Measurements from ENCODE around the gene ATP5IF1.
A peak's percentile ranks its signal among the peaks of the same experiment; 100 is the strongest.

Gene ATP5IF1

GRCh38 chr1:28233264-28233606, 2.7 kb upstream of the ATP5IF1 start:
- H3K27ac ChIP-seq = peak overlapping the region; percentile 85
- ChIA-PET CTCF (interaction anchor here (0.7 to 2.4 kb wide), 2 partner anchors 16 to 1715 kb away, joined by 4 to 12 read pairs; no protein-coding TSS in a partner anchor), POLR2A (ENCODE audit: low non-redundant PET) (no interaction called here)
- no peak for TF ChIP-seq CTCF (conservative IDR thresholded peaks at IDR 0.05; ENCODE audit: low read depth)
- DNase-seq (ENCODE audit: low spot score) = no peak

GRCh38 chr1:28236656-28237322, 865 bp downstream of the ATP5IF1 start:
- peak overlapping the region; percentile 85 for H3K27ac ChIP-seq
- no peak for TF ChIP-seq CTCF (conservative IDR thresholded peaks at IDR 0.05; ENCODE audit: low read depth)
- no peak for DNase-seq (ENCODE audit: low spot score)
- POLR2A ChIA-PET (ENCODE audit: low non-redundant PET) = interaction anchor here (0.6 kb wide), 2 partner anchors 91 to 728 kb away, joined by 3 read pairs; no protein-coding TSS in a partner anchor
- CTCF ChIA-PET = no interaction called here

GRCh38 chr1:28239004-28239403, 3.1 kb downstream of the ATP5IF1 start:
- CTCF ChIA-PET = interaction anchor here (0.7 kb wide), 1 partner anchor 29 kb away, joined by 3 read pairs; no protein-coding TSS in a partner anchor
- no peak for TF ChIP-seq CTCF (conservative IDR thresholded peaks at IDR 0.05; ENCODE audit: low read depth)
- POLR2A ChIA-PET (ENCODE audit: low non-redundant PET) = interaction anchor here (0.6 kb wide), 1 partner anchor 127 kb away, joined by 6 read pairs; no protein-coding TSS in a partner anchor
- DNase-seq (ENCODE audit: low spot score) = no peak
- H3K27ac ChIP-seq = 0 out of 2 replicates have a peak overlapping the region, but pooled peaks have one; percentile 81

GRCh38 chr1:28240024-28240423, 4.1 kb downstream of the ATP5IF1 start:
- H3K27ac ChIP-seq = peak overlapping the region; percentile 81
- POLR2A ChIA-PET (ENCODE audit: low non-redundant PET) = interaction anchor here (0.7 kb wide), 1 partner anchor 116 kb away, joined by 5 read pairs; no protein-coding TSS in a partner anchor
- CTCF ChIA-PET = interaction anchor here (0.7 kb wide), 1 partner anchor 10 kb away, joined by 3 read pairs; no protein-coding TSS in a partner anchor
- TF ChIP-seq CTCF (conservative IDR thresholded peaks at IDR 0.05; ENCODE audit: low read depth) = no peak
- no peak for DNase-seq (ENCODE audit: low spot score)

GRCh38 chr1:28241638-28242241, 5.8 kb downstream of the ATP5IF1 start:
- DNase-seq (ENCODE audit: low spot score) = peak; percentile 53
- ChIA-PET CTCF (interaction anchor here (0.6 kb wide), 1 partner anchor 277 kb away, joined by 4 read pairs; no protein-coding TSS in a partner anchor), POLR2A (ENCODE audit: low non-redundant PET) (no interaction called here)
- H3K27ac ChIP-seq = peak overlapping the region; percentile 94
- TF ChIP-seq CTCF (conservative IDR thresholded peaks at IDR 0.05; ENCODE audit: low read depth) = no peak

GRCh38 chr1:28243685-28244311, 7.9 kb downstream of the ATP5IF1 start:
- POLR2A ChIA-PET (ENCODE audit: low non-redundant PET) = no interaction called here
- TF ChIP-seq CTCF (conservative IDR thresholded peaks at IDR 0.05; ENCODE audit: low read depth) = no peak
- CTCF ChIA-PET = no interaction called here
- DNase-seq (ENCODE audit: low spot score) = no peak
- H3K27ac ChIP-seq = peak overlapping the region; percentile 94
